Activated CD4-positive, CD25-positive, alpha-beta regulatory T cell treated with anti-CD3 and anti-CD28 coated beads, Interleukin-2, amount 50 U/mL, for 16 hours (primary cell): ENCODE measurements around the gene DVL2.

Experiments
- DNase-seq: peaks from one replicate; pipeline ENCODE4 v3.0.0-alpha.2; 2020; ENCODE audit warnings: low read depth, low spot score

Gene DVL2

DNA sequence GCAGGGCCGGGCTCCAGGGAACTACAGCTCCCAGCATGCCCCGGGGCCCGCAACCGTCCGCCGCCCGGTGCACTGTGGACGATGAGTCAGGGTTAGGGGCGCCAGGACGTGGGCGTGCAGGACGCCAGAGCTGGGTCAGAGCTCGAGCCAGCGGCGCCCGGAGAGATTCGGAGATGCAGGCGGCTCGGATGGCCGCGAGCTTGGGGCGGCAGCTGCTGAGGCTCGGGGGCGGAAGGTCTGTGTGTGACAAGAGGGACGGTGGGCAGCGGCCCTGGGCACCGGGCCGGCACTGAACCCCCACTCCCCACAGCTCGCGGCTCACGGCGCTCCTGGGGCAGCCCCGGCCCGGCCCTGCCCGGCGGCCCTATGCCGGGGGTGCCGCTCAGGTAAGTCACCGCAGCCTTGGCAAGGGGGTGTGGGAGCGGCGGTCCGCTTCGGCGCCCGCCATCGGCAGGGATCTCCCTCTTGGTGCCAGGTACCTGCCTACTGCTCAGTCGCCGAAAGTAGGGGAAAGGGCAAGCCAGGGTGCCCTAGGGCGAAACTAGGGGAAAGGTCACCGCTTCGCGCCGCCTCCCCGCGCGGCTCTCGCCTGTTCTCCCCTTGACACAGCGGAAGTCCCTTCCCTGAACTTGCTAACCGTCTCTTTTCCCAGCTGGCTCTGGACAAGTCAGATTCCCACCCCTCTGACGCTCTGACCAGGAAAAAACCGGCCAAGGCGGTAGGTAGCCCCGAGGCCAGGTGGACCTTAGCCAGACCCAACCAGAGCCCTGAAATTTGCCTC, 14.3 kb downstream of the DVL2 start, which contains the start of the genes ACADVL and DLG4:
TSS of gene ACADVL (plus strand) at position 127 of the 781 bp plus-strand sequence. CDS start at position 174, 47 bp downstream.
TSS of gene DLG4 (minus strand) at position 25 of the 781 bp plus-strand sequence.
- peak; percentile 55 for DNase-seq

DNA sequence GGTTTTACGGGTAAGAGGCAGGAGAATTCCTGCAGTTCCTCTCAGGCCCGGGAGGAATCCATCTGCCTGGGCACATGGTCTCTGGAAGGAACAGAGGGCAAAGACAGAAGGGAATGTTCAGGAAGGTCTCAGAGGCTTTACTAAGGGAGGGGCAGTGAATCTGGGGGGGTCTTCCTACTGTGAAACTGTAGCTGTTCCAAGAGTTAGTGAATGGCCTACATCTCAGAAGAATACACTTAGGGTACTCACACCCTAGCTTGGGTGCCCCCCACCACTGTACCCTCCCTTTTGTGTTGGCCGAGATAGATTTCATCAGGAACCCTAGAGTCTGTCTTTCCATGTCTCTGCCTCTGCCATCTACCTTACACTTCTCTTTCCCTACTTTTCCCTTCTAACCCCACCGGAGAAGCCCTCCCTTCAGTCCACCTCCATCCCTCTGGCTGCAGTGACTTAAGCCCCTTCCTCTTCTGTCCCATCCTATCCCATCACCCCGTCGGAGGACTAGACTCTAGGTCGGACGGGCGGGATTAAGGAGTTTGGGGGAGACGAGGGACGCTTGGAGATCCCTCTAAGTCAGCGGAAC, 15.0 kb downstream of the DVL2 start:
- no peak for DNase-seq

DNA sequence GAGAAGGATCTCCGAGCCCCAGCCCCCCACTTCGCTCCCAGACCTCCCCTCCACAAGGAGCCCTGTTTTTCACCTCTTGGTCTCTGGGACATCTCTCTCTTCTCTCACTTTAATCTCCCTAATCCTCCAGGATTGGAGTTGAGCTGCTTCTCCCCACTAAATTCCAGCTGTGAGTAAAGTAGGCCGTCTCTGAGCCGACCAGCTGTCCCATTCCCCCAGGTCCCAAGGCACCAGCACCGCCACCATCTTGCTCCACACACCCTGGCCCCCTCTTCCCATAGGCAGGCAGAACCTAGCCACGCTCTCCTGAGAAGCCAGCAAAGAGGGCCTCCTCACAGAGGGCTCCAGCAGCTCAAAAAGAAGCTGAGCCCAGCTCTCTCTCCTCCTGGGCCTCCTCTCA, 15.6 kb downstream of the DVL2 start:
- DNase-seq = no peak

DNA sequence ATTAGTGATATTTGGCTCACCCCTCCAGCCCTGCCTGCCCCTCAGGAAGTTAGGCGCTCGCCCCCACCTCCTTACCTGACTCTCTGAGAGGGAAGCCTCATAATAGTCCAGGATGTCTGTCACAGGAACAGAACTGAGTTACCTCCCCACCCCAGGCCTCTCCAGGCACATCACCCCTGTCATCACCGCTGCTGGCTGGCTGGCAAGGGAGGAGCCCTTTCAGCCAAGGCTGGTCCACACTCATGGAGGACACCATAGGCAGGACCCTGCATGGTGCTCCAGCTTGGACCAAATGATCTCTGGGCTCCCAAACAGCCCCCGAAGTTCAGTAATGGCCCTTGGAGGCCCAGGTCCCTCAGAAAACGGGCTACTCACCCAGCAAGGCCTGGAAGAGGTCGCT, 16.2 kb downstream of the DVL2 start:
- DNase-seq = no peak

DNA sequence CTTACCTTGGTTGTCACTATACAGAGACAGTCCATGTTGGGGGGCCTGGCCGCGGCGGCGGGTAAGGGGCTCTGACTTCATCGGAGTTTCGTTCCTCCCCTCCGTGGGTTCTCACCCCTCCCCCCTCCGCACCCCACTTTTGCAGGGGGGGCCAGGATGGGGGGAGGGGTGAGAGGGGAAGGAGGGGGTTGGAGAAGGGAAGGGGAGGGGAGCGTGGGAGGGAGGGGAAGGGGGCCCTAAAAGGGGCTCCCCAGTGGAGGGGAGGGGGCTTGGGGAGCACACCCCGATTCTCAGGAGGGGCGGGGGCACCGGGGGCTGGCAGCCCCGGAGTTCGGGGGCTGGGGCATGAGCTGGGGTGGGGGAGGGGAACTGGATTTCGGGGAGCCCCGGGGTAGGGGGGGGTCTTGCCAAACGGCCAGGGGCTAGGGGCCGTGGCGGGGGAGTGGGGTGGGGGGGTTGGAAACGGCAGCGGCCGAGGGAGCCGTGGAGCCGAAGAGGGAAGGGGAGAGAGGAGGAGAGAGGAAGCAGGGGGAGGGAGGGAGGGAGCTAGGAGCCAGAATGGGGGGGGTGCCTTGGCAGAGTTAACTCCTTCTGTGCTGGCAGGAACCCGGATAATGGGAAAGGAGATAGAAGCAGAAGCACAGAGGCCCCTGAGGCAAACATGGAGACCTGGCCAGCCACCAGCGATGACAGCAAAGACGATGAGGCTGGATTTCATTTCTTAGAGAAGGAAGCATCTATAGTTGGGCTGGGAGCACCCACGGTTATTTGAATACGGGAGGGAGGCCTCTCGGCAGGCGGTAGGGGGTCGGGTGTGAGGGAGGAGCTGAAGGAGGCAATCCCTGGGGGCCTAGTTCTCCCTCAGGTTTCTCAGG, 17.0 kb downstream of the DVL2 start:
- no peak for DNase-seq

DNA sequence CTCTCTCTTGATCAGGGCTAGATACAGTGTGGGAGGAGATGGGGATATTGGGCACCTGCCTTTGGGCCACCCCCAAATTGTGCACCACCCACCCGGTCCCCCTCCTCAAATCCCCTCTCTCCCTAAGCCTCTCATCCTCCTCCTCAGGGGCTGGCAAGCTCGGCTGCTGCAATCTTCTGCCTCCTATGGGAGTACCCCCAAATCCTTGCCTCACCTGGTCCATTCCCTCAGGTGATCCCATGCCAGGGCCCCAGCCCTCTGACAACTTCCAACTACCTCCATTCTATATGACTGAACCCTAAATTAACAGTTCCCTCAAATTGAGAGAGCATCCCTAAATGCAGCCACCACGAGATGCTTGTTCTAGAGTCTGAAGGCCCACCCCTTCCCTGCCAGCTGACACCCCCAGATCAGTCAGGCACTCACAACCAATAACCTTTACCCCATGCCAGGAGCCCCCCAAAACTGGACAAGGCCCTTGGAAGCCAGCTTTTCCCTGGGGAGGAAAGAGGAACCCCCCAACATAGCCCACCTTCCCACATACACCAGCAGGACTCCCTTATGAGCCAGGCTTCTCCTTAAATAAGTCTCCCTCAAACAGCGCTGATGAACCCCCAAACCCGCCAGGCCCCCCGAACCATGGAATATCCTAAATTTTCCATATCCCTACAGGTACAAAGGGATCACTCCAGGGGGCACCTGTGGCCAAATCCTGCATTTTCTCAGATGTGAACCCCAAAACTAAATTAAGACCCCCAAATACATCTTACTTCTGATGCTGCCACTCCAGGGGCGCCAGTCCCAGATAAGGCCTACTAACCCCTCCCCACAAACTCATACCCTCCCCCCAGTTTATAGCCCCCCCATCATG, 17.8 kb downstream of the DVL2 start:
- no peak for DNase-seq

DNA sequence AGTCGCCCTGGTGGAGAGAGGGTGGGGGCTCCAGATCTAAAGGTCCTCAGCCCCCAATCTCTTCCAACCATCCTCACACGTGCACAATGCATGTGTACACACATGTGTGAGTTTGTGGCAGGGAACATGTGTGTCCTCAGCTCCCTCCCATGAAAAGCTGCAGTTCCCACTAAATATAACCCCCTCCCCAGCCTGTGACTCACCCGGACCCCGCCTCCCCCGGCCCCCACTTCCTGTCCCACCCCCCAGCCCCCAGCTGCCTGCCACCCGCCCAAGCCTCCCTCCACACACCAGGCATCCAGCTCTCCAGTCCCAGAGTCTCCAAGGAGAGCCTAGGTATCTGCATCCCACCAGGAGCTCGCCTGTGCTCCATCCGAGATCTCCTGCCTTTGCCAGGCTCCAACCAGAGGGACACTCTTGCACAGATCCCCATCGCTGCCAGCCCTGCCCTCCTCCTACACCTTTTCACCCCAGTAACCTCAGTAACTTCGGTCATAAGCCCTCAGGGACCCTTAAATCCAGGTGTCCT, 18.6 kb downstream of the DVL2 start:
- DNase-seq = no peak

DNA sequence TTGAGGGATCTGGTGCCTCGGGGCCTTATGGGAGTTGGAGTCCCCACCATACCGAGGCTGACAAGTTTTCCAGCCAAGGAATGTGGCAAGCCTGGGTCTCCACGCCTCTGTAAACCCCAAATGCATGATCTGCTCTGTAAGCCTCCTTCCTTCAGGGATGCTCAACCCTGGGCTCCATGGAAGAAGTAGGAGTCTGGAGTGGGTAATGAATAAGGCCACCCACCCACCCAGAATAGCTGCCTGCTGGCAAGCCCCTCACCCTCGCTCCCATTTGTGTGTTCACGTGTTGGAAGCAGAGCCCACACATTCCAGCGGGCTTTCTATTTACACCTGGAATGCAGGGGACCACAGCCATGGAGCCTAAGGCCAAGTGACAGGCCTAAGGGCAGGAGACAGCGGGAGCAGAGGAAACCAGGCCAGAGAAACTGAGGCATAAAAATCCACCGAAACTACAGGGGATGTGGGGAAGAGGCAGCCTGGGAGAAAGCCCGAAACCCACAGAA, 19.1 kb downstream of the DVL2 start:
- DNase-seq = no peak

DNA sequence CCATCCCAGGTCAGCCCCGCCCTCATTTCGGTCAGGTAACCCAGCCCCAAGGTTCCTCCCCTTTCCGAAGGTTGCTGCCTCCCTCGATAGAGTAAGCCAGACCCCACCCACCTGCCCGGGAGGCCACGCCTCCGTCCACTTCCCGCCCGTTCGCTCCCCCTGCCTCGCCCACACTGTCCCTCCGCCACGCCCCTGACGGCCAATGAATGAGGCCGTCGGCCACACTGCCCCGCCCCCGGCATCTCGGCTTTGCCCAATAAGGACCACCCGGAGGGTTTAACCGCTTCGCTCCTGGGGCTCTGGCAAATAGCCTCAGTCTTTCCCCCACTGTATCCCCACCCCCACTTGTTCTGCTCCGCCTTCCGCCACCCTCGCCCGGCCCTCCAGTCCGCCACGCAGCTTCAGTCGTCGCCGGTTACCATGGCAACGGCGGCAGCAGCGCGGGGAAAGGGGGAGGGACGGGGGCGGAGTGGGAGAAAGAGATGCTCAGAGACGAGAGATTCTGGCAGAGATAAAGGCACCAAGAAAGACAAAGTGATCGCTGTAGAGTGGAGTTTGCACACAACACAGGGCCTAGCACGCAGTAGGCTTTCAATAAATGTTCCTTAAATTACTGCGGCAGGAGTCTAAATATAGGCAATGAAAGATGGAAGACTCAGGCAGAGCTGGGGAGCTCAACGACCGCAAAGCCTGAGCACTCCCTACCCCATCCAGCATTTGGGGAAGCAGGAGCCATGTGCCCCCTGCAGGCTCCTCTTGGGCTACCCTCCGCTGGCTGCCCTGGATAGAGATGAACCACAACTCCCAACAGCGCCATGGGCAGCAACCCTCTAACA, 19.8 kb downstream of the DVL2 start:
- DNase-seq = peak; percentile 94

DNA sequence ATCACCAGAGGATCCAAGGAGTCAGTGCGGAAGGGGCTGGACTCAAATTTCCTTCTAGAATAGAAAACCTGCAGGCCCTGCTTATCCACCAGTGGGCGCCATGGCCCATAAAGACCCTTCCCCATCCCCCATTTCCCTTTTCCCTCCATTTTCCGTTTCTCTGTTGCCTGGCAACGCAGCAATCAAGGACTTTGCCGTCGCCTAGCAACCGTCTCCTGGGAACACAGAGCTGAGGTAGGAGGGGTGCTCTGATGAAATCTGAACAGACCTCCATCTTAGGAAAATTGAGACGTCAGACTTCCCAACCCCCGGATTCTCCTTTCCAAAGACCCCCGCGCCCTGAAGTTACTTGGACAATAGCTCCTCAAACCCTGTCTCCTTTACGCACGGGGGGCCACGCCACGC, 20.4 kb downstream of the DVL2 start:
- no peak for DNase-seq

DNA sequence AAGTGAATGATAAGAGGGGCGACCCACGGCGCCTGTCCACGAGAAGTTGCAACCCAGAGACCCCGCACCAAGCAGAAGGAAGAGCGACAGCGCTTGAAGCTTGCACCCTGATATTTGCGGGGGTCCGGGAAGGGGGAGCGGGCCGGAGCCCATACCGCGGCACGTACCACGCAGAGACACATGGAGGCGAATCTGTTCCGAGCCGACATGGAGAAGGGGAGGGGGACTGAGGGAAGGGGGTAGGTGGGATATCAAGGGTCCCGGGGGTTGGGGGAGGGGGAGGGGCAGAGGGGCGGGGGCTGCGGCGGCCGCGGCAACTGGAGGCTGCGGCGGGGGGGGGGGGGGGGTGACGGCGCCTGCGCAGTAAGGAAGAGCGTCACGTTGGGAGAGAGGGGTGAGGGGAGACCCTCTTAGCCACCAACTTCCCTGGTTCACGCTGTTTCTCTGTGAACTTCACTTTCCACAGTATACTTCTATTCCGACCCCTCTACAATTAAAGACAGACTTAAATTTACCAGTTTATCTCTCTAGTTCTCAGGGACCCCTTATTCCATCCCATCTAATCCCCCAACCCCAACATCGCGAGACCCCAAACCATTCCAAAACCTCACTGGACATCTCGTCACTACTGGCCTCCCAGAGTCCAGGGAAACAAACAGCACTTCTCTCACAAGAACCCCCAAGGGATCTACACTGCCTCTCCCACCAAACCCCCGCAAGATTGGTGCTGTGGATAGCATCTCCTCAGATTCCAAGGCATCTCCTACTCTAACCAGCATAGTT, 22.6 kb downstream of the DVL2 start:
- DNase-seq = no peak

DNA sequence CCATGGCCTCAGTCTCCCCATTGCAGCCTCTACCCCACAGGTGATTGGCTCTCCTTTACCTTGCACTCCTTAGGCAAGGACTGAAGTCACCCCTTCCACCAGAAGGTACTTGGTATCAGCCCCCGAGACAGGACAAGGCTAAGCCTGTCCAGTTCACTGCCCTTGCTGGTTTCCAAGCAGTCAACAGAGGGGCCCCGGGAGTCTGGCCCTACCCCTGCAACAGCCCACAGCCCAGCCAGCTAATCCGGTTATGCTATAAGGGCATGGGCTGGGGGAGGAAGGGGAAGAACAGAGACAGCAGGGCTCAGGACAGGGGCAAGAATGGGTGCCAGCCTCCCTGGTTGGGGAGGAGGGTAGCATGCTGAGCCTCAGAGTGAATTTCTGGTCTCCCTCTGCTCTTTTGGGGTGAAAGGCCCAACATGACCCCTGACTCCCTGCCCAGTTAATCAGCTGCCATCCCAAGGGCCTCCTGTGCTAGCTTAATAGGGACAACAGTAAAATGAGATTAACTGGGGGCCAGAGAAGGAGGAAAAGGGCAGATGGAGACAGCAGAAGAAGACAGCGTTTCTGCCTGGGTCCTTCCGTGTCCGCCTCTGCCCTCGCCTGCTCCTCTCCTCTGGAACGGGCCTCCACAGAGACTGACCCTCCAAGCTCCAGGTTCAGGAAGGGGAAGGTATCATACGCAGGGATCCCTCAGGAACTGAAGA, 25.4 kb downstream of the DVL2 start:
- no peak for DNase-seq

DNA sequence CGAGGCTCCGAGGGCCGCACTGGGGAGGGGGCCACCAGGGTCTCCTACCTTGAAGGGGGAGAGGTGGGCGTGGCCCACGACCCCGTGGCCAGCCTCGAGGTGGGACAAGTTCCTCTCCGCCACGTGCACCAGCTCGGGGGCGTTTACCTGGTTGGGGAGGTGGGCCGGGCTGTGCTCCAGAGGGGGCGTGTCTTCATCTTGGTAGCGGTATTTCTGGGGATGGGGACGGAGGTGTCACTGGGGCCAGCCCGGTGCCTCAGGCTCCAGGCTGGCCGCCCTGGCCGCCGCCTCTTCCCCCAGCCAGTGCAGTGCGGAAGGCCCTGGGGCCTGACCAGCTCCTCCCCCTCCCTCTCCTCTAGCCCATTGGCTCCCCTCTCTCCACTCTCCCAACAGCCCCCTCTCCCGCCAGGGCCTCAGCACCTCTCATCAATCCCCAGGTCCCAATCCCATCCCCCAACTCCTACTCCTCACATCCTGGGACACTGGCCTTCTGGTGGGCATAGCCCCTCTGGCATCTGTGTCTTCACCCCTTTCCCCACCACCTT, 26.2 kb downstream of the DVL2 start:
- no peak for DNase-seq

DNA sequence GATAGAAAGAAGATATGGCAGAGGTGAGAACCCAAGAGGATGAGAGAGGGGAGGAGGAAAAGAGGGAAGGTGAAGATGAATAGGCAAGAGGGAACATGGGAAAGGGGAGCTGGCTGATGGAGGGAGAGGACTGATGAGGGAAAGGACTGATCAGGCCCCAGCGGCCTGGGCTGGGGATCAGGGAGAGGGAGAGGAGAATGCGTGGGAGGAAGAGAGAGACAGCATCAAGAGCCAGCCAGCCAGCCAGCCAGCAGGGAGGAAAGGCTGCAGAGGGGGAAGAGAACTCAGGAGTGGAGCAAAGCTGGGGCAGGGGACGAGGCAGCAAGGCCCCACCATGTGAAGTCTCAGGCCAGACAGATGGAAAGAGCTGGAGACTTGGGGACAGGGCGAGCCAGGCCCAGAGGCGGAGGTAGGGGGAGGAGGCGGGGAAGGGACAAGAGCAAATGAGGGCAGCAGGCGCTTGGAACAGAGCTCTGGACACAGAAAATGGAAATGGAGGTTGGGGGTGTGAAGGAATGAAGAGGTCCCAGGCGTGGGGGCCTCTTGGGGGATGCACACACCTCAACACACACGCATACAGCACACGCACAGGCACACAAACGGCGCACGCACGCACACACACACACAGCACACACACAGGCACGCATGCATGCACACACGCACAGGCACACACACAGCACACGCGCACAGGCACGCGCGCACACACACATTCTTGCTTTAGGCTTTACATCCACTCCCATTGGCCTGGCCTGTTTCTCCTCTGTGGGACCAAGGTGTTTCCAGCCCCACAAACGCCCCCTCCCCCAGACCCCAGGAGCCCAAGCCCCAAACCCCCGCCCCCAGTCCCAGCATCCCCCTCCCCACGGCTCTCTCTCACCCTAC, 27.0 kb downstream of the DVL2 start:
- no peak for DNase-seq

DNA sequence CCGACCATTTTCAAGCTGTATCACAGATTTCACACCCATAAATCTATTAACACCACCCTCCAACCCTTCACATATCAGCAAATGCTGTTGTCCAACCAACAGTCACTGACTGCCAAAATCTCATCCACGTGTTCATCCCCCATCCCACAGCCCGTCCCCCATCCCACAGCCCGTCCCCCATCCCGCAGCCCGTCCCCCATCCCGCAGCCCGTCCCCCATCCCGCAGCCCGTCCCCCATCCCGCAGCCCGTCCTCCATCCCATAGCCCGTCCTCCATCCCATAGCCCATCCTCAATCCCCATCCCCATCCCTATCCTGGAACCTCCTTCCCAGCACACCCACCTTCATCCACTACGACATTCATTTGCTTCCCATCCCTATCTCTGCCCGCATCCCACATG, 28.8 kb downstream of the DVL2 start:
- no peak for DNase-seq

DNA sequence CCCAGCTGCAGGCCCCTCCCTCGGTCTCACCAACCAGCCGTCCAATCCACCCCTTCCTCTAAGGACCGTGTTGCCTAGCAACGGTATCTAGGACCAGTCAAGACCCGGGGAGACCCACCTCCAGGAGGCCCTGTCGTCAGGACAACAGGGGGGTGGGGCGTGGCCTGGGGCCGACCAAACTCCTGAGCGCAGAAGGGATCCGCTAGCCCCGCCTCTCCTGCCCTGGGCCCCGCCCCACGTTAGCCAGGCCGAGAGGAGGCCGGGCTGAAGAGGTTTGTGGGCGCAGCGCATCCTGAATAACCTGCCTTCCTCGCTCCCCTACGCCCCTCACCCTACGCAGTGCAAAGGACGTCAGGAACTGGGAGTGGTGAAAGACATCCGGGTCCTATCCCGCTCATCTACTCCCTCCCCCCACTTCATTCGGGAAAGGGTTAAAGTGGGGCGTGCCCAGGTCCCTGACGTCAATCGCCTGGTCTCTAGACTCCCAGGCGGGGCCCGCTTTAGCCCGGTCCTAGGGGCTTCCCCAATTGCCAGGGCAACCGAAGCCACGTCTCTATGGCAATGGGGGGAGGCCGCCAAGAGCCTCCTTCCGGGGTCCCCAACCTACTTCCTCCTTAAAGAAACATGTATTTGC, 29.4 kb downstream of the DVL2 start:
- DNase-seq = peak; percentile 88

DNA sequence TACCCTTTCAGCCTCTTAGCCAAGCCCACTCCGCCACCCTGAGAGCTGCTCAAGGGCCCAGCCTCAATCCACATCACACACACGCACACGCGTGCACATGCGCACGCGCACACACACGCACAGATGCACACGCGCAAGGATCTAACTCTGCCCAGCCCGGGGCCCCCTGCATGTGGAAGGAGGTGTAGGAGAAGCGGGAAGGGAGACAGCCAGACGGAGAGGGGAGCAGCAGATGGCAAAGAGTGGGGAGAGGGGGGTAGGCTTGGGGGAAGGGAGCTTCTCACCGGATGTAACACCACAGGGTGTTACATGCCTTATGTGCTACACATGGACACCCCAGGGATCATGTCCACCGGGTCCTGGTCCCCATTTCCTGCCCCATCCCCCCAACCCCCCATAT, 30.0 kb downstream of the DVL2 start:
- DNase-seq = no peak
